HCT116 (cell line): Measurements from ENCODE around the gene SSTR3.

Experiments
- ATF3 ChIP-seq: IDR thresholded peaks from 2 replicates; pipeline ENCODE4 v1.6.1; 2012
- CEBPB ChIP-seq: IDR thresholded peaks from 2 replicates; pipeline ENCODE4 v1.6.1; 2012; ENCODE audit warnings: low read depth
- CTCF ChIP-seq, 3 experiments: fragments of 200-600 bp in 1 of 3; sonication (generic) in 1 of 3; IDR thresholded peaks in 2 of 3; conservative IDR thresholded peaks in 1 of 3; 2 replicates each; pipeline ENCODE4 v1.5.1; 2012 to 2017; ENCODE audit warnings: low read depth in 2 of 3, low read length in 2 of 3, antibody characterized with exemption in 1 of 3, borderline replicate concordance in 1 of 3, control low read depth in 1 of 3, mild to moderate bottlenecking in 1 of 3, mixed read lengths in 1 of 3, mixed run types in 1 of 3, moderate library complexity in 1 of 3; ENCODE audit not compliant: insufficient read depth in 1 of 3
- ELF1 ChIP-seq: IDR thresholded peaks from 2 replicates; pipeline ENCODE4 v1.6.1; 2012; ENCODE audit warnings: low read depth, borderline replicate concordance
- EZH2 ChIP-seq: fragments of 200-600 bp; sonication (generic); IDR thresholded peaks from 2 replicates; pipeline ENCODE4 v1.6.1; 2017; ENCODE audit warnings: antibody characterized with exemption, mixed run types
- EZH2phosphoT487 ChIP-seq: fragments of 200-600 bp; IDR thresholded peaks from 2 replicates; pipeline ENCODE4 v1.6.1; 2018; ENCODE audit warnings: antibody characterized with exemption, borderline replicate concordance
- MAX ChIP-seq: IDR thresholded peaks from 2 replicates; pipeline ENCODE4 v1.6.1; 2012
- POLR2A ChIP-seq: IDR thresholded peaks from 2 replicates; pipeline ENCODE4 v1.7.0; 2011; ENCODE audit warnings: borderline replicate concordance; ENCODE audit not compliant: insufficient read depth, insufficient read length; ENCODE audit errors: extremely low read depth
- POLR2AphosphoS5 ChIP-seq: IDR thresholded peaks from 2 replicates; pipeline ENCODE4 v1.6.1; 2011; ENCODE audit warnings: mild to moderate bottlenecking, low read depth, low read length, moderate library complexity
- REST ChIP-seq: IDR thresholded peaks from 2 replicates; pipeline ENCODE4 v1.6.1; 2012; ENCODE audit warnings: low read depth
- ZBTB33 ChIP-seq: IDR thresholded peaks from 2 replicates; pipeline ENCODE4 v1.6.1; 2011; ENCODE audit warnings: mild to moderate bottlenecking, low read length, moderate library complexity; ENCODE audit not compliant: insufficient replicate concordance; ENCODE audit errors: extremely low read depth
- ZNF274 ChIP-seq: fragments of 200-500 bp; sonication (Bioruptor generic); IDR thresholded peaks from 2 replicates; pipeline ENCODE4 v1.6.1; 2014; ENCODE audit warnings: mild to moderate bottlenecking, low read depth, low read length, inconsistent platforms

- TF ChIP-seq CTCF (IDR thresholded peaks at IDR 0.05 in 2 of 3, conservative IDR thresholded peaks at IDR 0.05 in 1 of 3; ENCODE audit: borderline replicate concordance in 1 of 3, insufficient read depth in 1 of 3, low read depth in 2 of 3, low read length in 2 of 3), result no peak
- no peak for TF ChIP-seq POLR2A
- TF ChIP-seq EZH2, result no peak
- no peak for TF ChIP-seq ZNF274
- TF ChIP-seq MAX, result no peak
- TF ChIP-seq EZH2phosphoT487, result no peak
- TF ChIP-seq CEBPB, result no peak
- TF ChIP-seq REST, result no peak
- no peak for TF ChIP-seq ELF1
- TF ChIP-seq POLR2AphosphoS5, result no peak
- no peak for TF ChIP-seq ZBTB33
- no peak for TF ChIP-seq ATF3
Observed at GRCh38 chr22:37190262-37190780, 22.0 kb downstream of the SSTR3 start.
